C4-2B (cell line): Measurements from ENCODE around the gene TULP1.

ENCODE experiments used
- ZFX ChIP-seq: fragments of 450-650 bp; IDR thresholded peaks from 2 replicates; pipeline ENCODE4 v1.6.1; 2017
- TF ChIP-seq, protein P1 (sequence below): fragments of 450-650 bp; conservative IDR thresholded peaks from 2 replicates; pipeline ENCODE4 v1.5.1; 2017; ENCODE audit warnings: mild to moderate bottlenecking

DNA sequence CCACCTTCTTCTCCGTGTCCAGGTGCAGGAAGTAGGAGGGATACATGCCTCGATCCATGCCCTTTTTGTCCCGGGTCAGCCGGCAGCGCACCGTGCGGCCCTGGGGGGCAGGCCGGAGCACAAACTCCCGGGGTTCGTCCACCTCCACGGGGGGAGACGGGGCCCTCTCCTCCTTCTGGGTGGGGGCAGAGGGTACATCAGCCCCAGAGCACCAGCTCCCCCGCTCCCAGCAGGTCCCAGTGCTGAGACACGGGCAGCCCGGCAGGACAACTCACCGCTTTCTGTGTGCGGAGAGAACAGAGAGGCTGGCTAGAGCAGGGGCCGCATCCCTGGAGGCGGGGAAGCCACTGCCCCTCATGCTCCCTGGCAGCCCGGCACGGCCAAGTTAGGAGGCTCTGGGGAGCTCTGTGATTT lies 6.7 kb downstream of the TULP1 start:
- TF ChIP-seq, protein P1, sequence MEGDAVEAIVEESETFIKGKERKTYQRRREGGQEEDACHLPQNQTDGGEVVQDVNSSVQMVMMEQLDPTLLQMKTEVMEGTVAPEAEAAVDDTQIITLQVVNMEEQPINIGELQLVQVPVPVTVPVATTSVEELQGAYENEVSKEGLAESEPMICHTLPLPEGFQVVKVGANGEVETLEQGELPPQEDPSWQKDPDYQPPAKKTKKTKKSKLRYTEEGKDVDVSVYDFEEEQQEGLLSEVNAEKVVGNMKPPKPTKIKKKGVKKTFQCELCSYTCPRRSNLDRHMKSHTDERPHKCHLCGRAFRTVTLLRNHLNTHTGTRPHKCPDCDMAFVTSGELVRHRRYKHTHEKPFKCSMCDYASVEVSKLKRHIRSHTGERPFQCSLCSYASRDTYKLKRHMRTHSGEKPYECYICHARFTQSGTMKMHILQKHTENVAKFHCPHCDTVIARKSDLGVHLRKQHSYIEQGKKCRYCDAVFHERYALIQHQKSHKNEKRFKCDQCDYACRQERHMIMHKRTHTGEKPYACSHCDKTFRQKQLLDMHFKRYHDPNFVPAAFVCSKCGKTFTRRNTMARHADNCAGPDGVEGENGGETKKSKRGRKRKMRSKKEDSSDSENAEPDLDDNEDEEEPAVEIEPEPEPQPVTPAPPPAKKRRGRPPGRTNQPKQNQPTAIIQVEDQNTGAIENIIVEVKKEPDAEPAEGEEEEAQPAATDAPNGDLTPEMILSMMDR, result no peak
- TF ChIP-seq ZFX, result no peak
